Measurements from ENCODE around the gene RAB5IF. TPM values are rescaled to one million over a fixed set of nuclear protein-coding genes. Genes with fewer than 3 reads are reported as not detected.

RAB5IF gene
- total and polyA plus RNA-seq, 2 of the 4 experiments (the other 2 are of a cell fraction), result 74.0 to 93.1 TPM

DNA sequence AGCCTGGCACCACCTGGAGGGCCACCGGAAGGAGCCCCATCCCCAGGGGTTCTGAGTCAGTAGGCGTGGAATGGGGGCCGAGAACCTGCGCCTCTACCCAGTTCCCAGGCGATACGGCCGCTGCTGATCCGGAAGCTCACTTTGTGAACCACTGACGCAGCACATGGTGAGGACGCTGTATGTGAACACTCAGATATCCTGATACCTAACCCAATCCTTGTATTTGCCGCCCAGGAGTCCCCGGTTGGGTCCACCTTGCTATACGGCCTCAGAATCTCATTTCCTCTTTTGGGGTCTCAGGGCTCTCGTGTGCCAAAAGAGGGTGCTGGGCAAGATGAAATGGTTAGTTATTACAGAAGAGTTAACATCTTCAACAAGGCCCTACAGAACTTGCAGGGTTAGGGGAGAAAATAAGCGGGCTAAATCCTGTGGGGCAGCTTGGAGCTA, 604 bp upstream of the RAB5IF start:
- Histone ChIP-seq H3K56ac (ENCODE audit: extremely low read depth, insufficient read depth, low read length) (no peak overlapping the region), H3K9me1 (ENCODE audit: insufficient read depth, low read length) (peaks cover 8% of the 10 kb centered on the region; the same call in 1 of the 2 replicates), H3K79me1 (ENCODE audit: low read depth in 1 of 2, low read length in 2 of 2) (peaks cover 9 to 27% of the 10 kb centered on the region in 2 experiments; a peak in 3 of 4 replicates), H3K27ac (ENCODE audit: insufficient read depth, low read length) (peak overlapping the region; percentile 68), H3K14ac (replicated peaks; ENCODE audit: low read depth, low read length) (peak overlapping the region; percentile 80), H3K18ac (ENCODE audit: low read depth, low read length) (no peak overlapping the region), H2BK15ac (ENCODE audit: low read depth, low read length) (peak overlapping the region; percentile 20; the same call in 1 of the 3 replicates), H2AK5ac (ENCODE audit: low read depth, low read length) (peak overlapping the region; percentile 56), H4K91ac (ENCODE audit: insufficient read depth, low read depth, low read length) (peak overlapping the region; percentile 77), H4K5ac (ENCODE audit: low read depth, low read length) (peak overlapping the region; percentile 94), H3K4me2 (ENCODE audit: low read depth, low read length) (peak overlapping the region; percentile 78), H3K9me3 (ENCODE audit: control insufficient read depth, insufficient read depth, low read length) (no peaks in the 10 kb centered on the region), H3K36me3 (ENCODE audit: control insufficient read depth, insufficient read depth, low read length) (peaks cover 15% of the 10 kb centered on the region), H3K4me3 (ENCODE audit: insufficient read depth, low read depth, low read length) (peak overlapping the region; percentile 27), H2BK5ac (ENCODE audit: low read depth, low read length, poor library complexity, severe bottlenecking) (peak overlapping the region; percentile 42), H3K27me3 (ENCODE audit: control insufficient read depth, insufficient read depth, low read length) (no peaks in the 10 kb centered on the region), H2AK9ac (replicated peaks; ENCODE audit: low read depth, low read length, poor library complexity) (peak overlapping the region; percentile 21), H4K8ac (ENCODE audit: low read depth in 2 of 2, low read length in 2 of 2) (peak overlapping the region; percentile 91 to 98), H3K23ac (ENCODE audit: low read depth, low read length) (peak overlapping the region; percentile 68; the same call in 1 of the 2 replicates), H2BK20ac (ENCODE audit: low read depth, low read length) (no peak overlapping the region), H3K4ac (ENCODE audit: low read depth, low read length) (peak overlapping the region; percentile 83), H3K4me1 (ENCODE audit: control insufficient read depth, insufficient read depth, low read length) (peaks cover 4% of the 10 kb centered on the region; the same call in 1 of the 2 replicates), H3K9ac (ENCODE audit: low read depth, low read length) (peak overlapping the region; percentile 73), H2BK120ac (ENCODE audit: low read depth, low read length) (peak overlapping the region; percentile 53; the same call in 1 of the 2 replicates), H2AFZ (replicated peaks; ENCODE audit: low read length, poor library complexity) (peak overlapping the region; percentile 92), H4K20me1 (ENCODE audit: insufficient read depth, low read length) (peaks cover 11% of the 10 kb centered on the region; the same call in 1 of the 2 replicates)
- in situ Hi-C loops (cut with MboI; ENCODE audit: low sequenced_read_pairs), result no loop called here
- no TSS peak for BruUV-seq (replicated peaks)
- 40% methylated on average over 2 of the region's 15 CpGs; no CpG with 5 or more reads in 1 of the 2 experiments for WGBS, 2 experiments (ENCODE audit: extremely low coverage in 2 of 2, insufficient read length in 1 of 2)
- DNase-seq, result no peak
- ChIA-PET POLR2A (ENCODE audit: unreplicated experiment) (no interaction called here), CTCF (interaction anchor here (0.6 to 1.4 kb wide), 5 partner anchors 44 to 150 kb away, joined by 3 to 6 read pairs (median 3); no protein-coding TSS in a partner anchor)
- intact Hi-C loops (cut with micrococcal nuclease), result loop anchor here (1.0 to 2.0 kb wide), 2 partner anchors 30 to 49 kb away; no protein-coding TSS in a partner anchor
- dilution Hi-C loops (cut with HindIII; ENCODE audit: low sequenced_read_pairs, unreplicated experiment), result no loop called here
- TF ChIP-seq SMC3 (IDR thresholded peaks at IDR 0.05; ENCODE audit: low read depth, low read length) (no peak), CEBPB (IDR thresholded peaks at IDR 0.05; ENCODE audit: low read depth, low read length) (no peak), RFX5 (IDR thresholded peaks at IDR 0.05; ENCODE audit: low read depth, low read length) (no peak), USF2 (IDR thresholded peaks at IDR 0.05; ENCODE audit: low read depth, low read length) (no peak), MAFK (IDR thresholded peaks at IDR 0.05; ENCODE audit: low read depth, low read length) (no peak), FOS (IDR thresholded peaks at IDR 0.05; ENCODE audit: low read depth, low read length) (no peak), RAD21 (IDR thresholded peaks at IDR 0.05; ENCODE audit: low read length) (no peak)
- TF ChIP-seq, protein P1, sequence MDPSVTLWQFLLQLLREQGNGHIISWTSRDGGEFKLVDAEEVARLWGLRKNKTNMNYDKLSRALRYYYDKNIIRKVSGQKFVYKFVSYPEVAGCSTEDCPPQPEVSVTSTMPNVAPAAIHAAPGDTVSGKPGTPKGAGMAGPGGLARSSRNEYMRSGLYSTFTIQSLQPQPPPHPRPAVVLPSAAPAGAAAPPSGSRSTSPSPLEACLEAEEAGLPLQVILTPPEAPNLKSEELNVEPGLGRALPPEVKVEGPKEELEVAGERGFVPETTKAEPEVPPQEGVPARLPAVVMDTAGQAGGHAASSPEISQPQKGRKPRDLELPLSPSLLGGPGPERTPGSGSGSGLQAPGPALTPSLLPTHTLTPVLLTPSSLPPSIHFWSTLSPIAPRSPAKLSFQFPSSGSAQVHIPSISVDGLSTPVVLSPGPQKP (IDR thresholded peaks at IDR 0.05; ENCODE audit: borderline replicate concordance, low read depth, low read length), result no peak
- ATAC-seq (ENCODE audit: low read depth), result no peak
